ENCODE results near the gene PFDN4.
A peak's percentile ranks its signal among the peaks of the same experiment; 100 is the strongest.

The PFDN4 gene

GRCh38 chr20:54184904-54185626, 22.8 kb upstream of the PFDN4 start:
- Histone ChIP-seq H2AK5ac (ENCODE audit: low read depth, low read length) (no peak overlapping the region), H3K27ac (replicated peaks; ENCODE audit: low read length) (no peak overlapping the region), H3K9me3 (replicated peaks in 1 of 2; ENCODE audit: control insufficient read depth in 2 of 2, insufficient read depth in 1 of 2, low read depth in 1 of 2, low read length in 2 of 2) (no peaks in the 10 kb centered on the region), H3K9ac (ENCODE audit: low read depth, low read length, poor library complexity) (no peak overlapping the region), H2BK5ac (ENCODE audit: low read length) (no peak overlapping the region), H3K14ac (ENCODE audit: low read length) (no peak overlapping the region), H3K4me1 (ENCODE audit: control insufficient read depth in 2 of 2, insufficient read depth in 1 of 2, low read depth in 1 of 2, low read length in 2 of 2) (no peaks in the 10 kb centered on the region), H3K4ac (ENCODE audit: low read length) (no peak overlapping the region), H3K4me2 (ENCODE audit: insufficient read depth, low read length, poor library complexity, severe bottlenecking) (no peak overlapping the region), H2AFZ (ENCODE audit: low read length) (no peak overlapping the region), H2BK12ac (ENCODE audit: low read length) (no peak overlapping the region), H2BK120ac (ENCODE audit: low read depth, low read length) (no peak overlapping the region), H3K79me1 (ENCODE audit: low read depth, low read length) (no peaks in the 10 kb centered on the region), H3K18ac (ENCODE audit: low read length) (no peak overlapping the region), H4K91ac (ENCODE audit: low read depth, low read length, poor library complexity) (no peak overlapping the region), H3K36me3 (replicated peaks in 1 of 2; ENCODE audit: control insufficient read depth in 2 of 2, insufficient read depth in 2 of 2, low read length in 2 of 2) (no peaks in the 10 kb centered on the region), H2BK15ac (ENCODE audit: low read length) (no peak overlapping the region), H4K8ac (ENCODE audit: low read depth, low read length) (no peak overlapping the region), H3K27me3 (ENCODE audit: control insufficient read depth in 3 of 3, insufficient read depth in 3 of 3, low read depth in 1 of 3, low read length in 3 of 3) (peaks cover 0 to 58% (median 2%) of the 10 kb centered on the region in 3 experiments), H3K4me3 (ENCODE audit: low read length in 2 of 2) (no peak overlapping the region), H3K23ac (ENCODE audit: low read depth, low read length, poor library complexity) (no peak overlapping the region)
- DNase-seq (ENCODE audit: low spot score) = no peak
- WGBS, 2 donors (ENCODE audit: extremely low coverage in 2 of 2, insufficient read length in 2 of 2, insufficient replicate concordance in 1 of 2) = 100% methylated on average over 1 of the region's 10 CpGs; no CpG with 5 or more reads in 1 of the 2 donors

DNA sequence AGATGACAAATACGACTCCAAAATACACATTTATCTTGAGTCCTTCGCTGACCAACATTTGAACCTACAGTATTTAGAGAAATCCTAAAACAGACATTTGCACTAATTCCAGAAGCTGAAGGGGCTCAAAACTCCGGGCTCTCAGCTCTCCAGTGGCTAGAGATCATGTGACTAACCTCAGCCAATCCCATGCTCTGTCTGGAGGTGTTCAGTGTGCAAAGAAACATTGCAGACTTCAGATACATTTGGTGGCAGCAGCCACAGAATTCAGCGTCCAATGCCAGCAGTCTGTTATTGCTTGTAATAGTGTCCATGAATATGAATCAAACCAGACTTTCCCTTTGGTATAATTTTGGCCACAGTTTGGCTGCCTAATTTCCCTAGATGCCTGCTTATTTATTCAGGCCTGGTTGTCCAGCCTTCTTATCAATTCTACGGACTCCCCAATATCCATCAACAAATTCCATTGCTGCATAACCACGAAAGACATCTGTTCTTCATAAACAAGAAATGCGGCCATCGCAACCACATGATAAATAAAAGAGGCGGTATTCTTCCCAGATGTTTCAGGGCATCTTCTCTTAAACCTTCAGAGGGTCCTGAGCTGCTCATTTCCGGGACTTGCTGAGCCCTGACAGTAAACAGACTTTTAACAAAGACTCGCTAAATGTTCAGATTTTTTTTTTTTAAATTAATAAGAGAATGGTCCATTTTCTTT, 19.6 kb upstream of the PFDN4 start:
- WGBS, 2 donors (ENCODE audit: extremely low coverage in 2 of 2, insufficient read length in 2 of 2, insufficient replicate concordance in 1 of 2) = no CpG with 5 or more reads among the region's 11 CpGs
- no peaks in the 10 kb centered on the region for H3K79me1 ChIP-seq (ENCODE audit: low read depth, low read length)
- H3K9me3 ChIP-seq (replicated peaks in 1 of 2; ENCODE audit: control insufficient read depth in 2 of 2, insufficient read depth in 1 of 2, low read depth in 1 of 2, low read length in 2 of 2) = no peaks in the 10 kb centered on the region
- no peak overlapping the region for H3K14ac ChIP-seq (ENCODE audit: low read length)
- no peak for DNase-seq (ENCODE audit: low spot score)
- H3K4me1 ChIP-seq (ENCODE audit: control insufficient read depth in 2 of 2, insufficient read depth in 1 of 2, low read depth in 1 of 2, low read length in 2 of 2) = no peaks in the 10 kb centered on the region
- no peak overlapping the region for H2BK15ac ChIP-seq (ENCODE audit: low read length)
- no peak overlapping the region for H3K18ac ChIP-seq (ENCODE audit: low read length)
- H3K4me2 ChIP-seq (ENCODE audit: insufficient read depth, low read length, poor library complexity, severe bottlenecking) = no peak overlapping the region
- no peak overlapping the region for H3K4me3 ChIP-seq (ENCODE audit: low read length in 2 of 2)
- peak overlapping the region; percentile 11 for H2AFZ ChIP-seq (ENCODE audit: low read length)
- no peak overlapping the region for H3K4ac ChIP-seq (ENCODE audit: low read length)
- peaks cover 0 to 39% (median 2%) of the 10 kb centered on the region in 3 experiments for H3K27me3 ChIP-seq (ENCODE audit: control insufficient read depth in 3 of 3, insufficient read depth in 3 of 3, low read depth in 1 of 3, low read length in 3 of 3)
- H3K36me3 ChIP-seq (replicated peaks in 1 of 2; ENCODE audit: control insufficient read depth in 2 of 2, insufficient read depth in 2 of 2, low read length in 2 of 2) = no peaks in the 10 kb centered on the region
- no peak overlapping the region for H2BK5ac ChIP-seq (ENCODE audit: low read length)
- H2BK120ac ChIP-seq (ENCODE audit: low read depth, low read length) = no peak overlapping the region
- H2BK12ac ChIP-seq (ENCODE audit: low read length) = no peak overlapping the region
- no peak overlapping the region for H4K8ac ChIP-seq (ENCODE audit: low read depth, low read length)
- no peak overlapping the region for H3K27ac ChIP-seq (replicated peaks; ENCODE audit: low read length)
- H2AK5ac ChIP-seq (ENCODE audit: low read depth, low read length) = no peak overlapping the region
- no peak overlapping the region for H3K23ac ChIP-seq (ENCODE audit: low read depth, low read length, poor library complexity)
- no peak overlapping the region for H4K91ac ChIP-seq (ENCODE audit: low read depth, low read length, poor library complexity)
- no peak overlapping the region for H3K9ac ChIP-seq (ENCODE audit: low read depth, low read length, poor library complexity)

DNA sequence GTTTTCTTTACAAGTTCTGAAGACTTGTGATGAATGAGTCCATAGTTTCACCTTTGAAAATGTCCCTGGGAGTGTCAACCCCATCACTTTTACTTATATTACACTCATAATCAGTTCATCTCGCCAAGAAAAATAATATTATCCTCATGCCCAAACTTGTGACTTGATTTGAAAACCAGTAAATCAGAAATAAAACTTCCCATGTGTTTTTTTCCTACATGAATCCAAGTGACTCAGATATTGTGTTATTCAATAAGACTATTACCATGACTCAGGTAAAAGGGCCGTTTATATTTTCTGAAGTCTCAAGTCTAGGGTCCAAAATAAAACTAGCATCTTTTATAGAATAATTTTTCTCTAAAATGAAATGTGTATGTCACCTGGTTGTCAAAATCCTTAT, 18.3 kb upstream of the PFDN4 start:
- H4K8ac ChIP-seq (ENCODE audit: low read depth, low read length) = no peak overlapping the region
- no peaks in the 10 kb centered on the region for H3K9me3 ChIP-seq (replicated peaks in 1 of 2; ENCODE audit: control insufficient read depth in 2 of 2, insufficient read depth in 1 of 2, low read depth in 1 of 2, low read length in 2 of 2)
- no peaks in the 10 kb centered on the region for H3K36me3 ChIP-seq (replicated peaks in 1 of 2; ENCODE audit: control insufficient read depth in 2 of 2, insufficient read depth in 2 of 2, low read length in 2 of 2)
- no peak overlapping the region for H3K4me2 ChIP-seq (ENCODE audit: insufficient read depth, low read length, poor library complexity, severe bottlenecking)
- H2AK5ac ChIP-seq (ENCODE audit: low read depth, low read length) = no peak overlapping the region
- H2BK5ac ChIP-seq (ENCODE audit: low read length) = no peak overlapping the region
- no peak overlapping the region for H2BK15ac ChIP-seq (ENCODE audit: low read length)
- no peak overlapping the region for H2BK120ac ChIP-seq (ENCODE audit: low read depth, low read length)
- H3K27me3 ChIP-seq (ENCODE audit: control insufficient read depth in 3 of 3, insufficient read depth in 3 of 3, low read depth in 1 of 3, low read length in 3 of 3) = peaks cover 0 to 36% (median 2%) of the 10 kb centered on the region in 3 experiments
- no CpG with 5 or more reads among the region's 2 CpGs for WGBS, 2 donors (ENCODE audit: extremely low coverage in 2 of 2, insufficient read length in 2 of 2, insufficient replicate concordance in 1 of 2)
- no peak overlapping the region for H3K23ac ChIP-seq (ENCODE audit: low read depth, low read length, poor library complexity)
- no peak overlapping the region for H4K91ac ChIP-seq (ENCODE audit: low read depth, low read length, poor library complexity)
- no peak overlapping the region for H3K27ac ChIP-seq (replicated peaks; ENCODE audit: low read length)
- H3K18ac ChIP-seq (ENCODE audit: low read length) = no peak overlapping the region
- H3K79me1 ChIP-seq (ENCODE audit: low read depth, low read length) = no peaks in the 10 kb centered on the region
- H3K4me1 ChIP-seq (ENCODE audit: control insufficient read depth in 2 of 2, insufficient read depth in 1 of 2, low read depth in 1 of 2, low read length in 2 of 2) = no peaks in the 10 kb centered on the region
- no peak overlapping the region for H2AFZ ChIP-seq (ENCODE audit: low read length)
- H3K14ac ChIP-seq (ENCODE audit: low read length) = no peak overlapping the region
- no peak overlapping the region for H3K4me3 ChIP-seq (ENCODE audit: low read length in 2 of 2)
- no peak for DNase-seq (ENCODE audit: low spot score)
- H3K9ac ChIP-seq (ENCODE audit: low read depth, low read length, poor library complexity) = no peak overlapping the region
- no peak overlapping the region for H3K4ac ChIP-seq (ENCODE audit: low read length)
- no peak overlapping the region for H2BK12ac ChIP-seq (ENCODE audit: low read length)

DNA sequence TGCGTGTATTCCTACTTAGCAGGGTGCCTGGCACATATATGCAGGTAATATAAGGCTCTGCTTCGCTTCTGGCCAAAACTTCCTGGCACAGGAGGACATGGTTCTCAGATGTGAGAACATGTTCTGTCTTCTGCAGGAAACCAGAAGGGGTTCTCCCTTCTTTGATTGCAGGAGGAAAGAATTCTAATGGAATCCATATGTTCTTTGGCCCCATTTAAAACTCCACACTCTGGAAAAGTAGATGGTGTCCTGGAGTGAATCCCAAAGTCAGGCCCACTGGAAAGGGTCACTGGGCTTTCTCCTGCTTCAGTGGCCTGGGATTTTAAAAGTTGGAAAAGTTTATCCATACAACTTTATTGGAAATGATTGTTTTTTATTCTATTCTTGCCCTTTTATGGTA, 17.7 kb upstream of the PFDN4 start:
- no peak overlapping the region for H2BK12ac ChIP-seq (ENCODE audit: low read length)
- no peak overlapping the region for H4K8ac ChIP-seq (ENCODE audit: low read depth, low read length)
- no peak overlapping the region for H3K14ac ChIP-seq (ENCODE audit: low read length)
- H3K27me3 ChIP-seq (ENCODE audit: control insufficient read depth in 3 of 3, insufficient read depth in 3 of 3, low read depth in 1 of 3, low read length in 3 of 3) = peaks cover 0 to 30% (median 0%) of the 10 kb centered on the region in 3 experiments
- no peak overlapping the region for H3K9ac ChIP-seq (ENCODE audit: low read depth, low read length, poor library complexity)
- no peak overlapping the region for H3K4me2 ChIP-seq (ENCODE audit: insufficient read depth, low read length, poor library complexity, severe bottlenecking)
- no peak overlapping the region for H3K4me3 ChIP-seq (ENCODE audit: low read length in 2 of 2)
- no peaks in the 10 kb centered on the region for H3K9me3 ChIP-seq (replicated peaks in 1 of 2; ENCODE audit: control insufficient read depth in 2 of 2, insufficient read depth in 1 of 2, low read depth in 1 of 2, low read length in 2 of 2)
- H2BK15ac ChIP-seq (ENCODE audit: low read length) = no peak overlapping the region
- no peak overlapping the region for H2AK5ac ChIP-seq (ENCODE audit: low read depth, low read length)
- H2AFZ ChIP-seq (ENCODE audit: low read length) = no peak overlapping the region
- H3K27ac ChIP-seq (replicated peaks; ENCODE audit: low read length) = no peak overlapping the region
- H3K36me3 ChIP-seq (replicated peaks in 1 of 2; ENCODE audit: control insufficient read depth in 2 of 2, insufficient read depth in 2 of 2, low read length in 2 of 2) = no peaks in the 10 kb centered on the region
- no peak overlapping the region for H2BK5ac ChIP-seq (ENCODE audit: low read length)
- H3K23ac ChIP-seq (ENCODE audit: low read depth, low read length, poor library complexity) = no peak overlapping the region
- H3K4me1 ChIP-seq (ENCODE audit: control insufficient read depth in 2 of 2, insufficient read depth in 1 of 2, low read depth in 1 of 2, low read length in 2 of 2) = no peaks in the 10 kb centered on the region
- no peak overlapping the region for H2BK120ac ChIP-seq (ENCODE audit: low read depth, low read length)
- no peak for DNase-seq (ENCODE audit: low spot score)
- no peak overlapping the region for H3K18ac ChIP-seq (ENCODE audit: low read length)
- WGBS, 2 donors (ENCODE audit: extremely low coverage in 2 of 2, insufficient read length in 2 of 2, insufficient replicate concordance in 1 of 2) = no CpG with 5 or more reads among the region's 2 CpGs
- no peak overlapping the region for H3K4ac ChIP-seq (ENCODE audit: low read length)
- H4K91ac ChIP-seq (ENCODE audit: low read depth, low read length, poor library complexity) = no peak overlapping the region
- H3K79me1 ChIP-seq (ENCODE audit: low read depth, low read length) = no peaks in the 10 kb centered on the region
